Stimulated activated effector memory CD8-positive, alpha-beta T cell treated with anti-CD3 and anti-CD28 coated beads, Interleukin-12 subunit alpha, Interleukin-12 subunit beta, amount 100 ng/mL, for 72 hours (primary cell): ENCODE data around the gene LRMDA.

Experiments used
- ATAC-seq: fragments of 150-1000 bp; cut with Tn5 transposase; 2 replicates; pipeline ENCODE4 v1.10.0; 2021
- DNase-seq, 2 donors: peaks; one replicate each; pipeline ENCODE4 v3.0.0; 2021 to 2022; ENCODE audit warnings: low spot score in 2 of 2
- H3K27ac Mint-ChIP-seq: one replicate; pipeline ENCODE4 v1.8.0; 2022; ENCODE audit warnings: mild to moderate bottlenecking, mixed read lengths
- H3K36me3 Mint-ChIP-seq: one replicate; pipeline ENCODE4 v1.8.0; 2022; ENCODE audit warnings: mild to moderate bottlenecking, mixed read lengths
- H3K4me1 Mint-ChIP-seq: one replicate; pipeline ENCODE4 v1.8.0; 2022; ENCODE audit warnings: mixed read lengths
- H3K4me3 Mint-ChIP-seq: one replicate; pipeline ENCODE4 v1.8.0; 2022; ENCODE audit warnings: mild to moderate bottlenecking, mixed read lengths
- H3K9me3 Mint-ChIP-seq: one replicate; pipeline ENCODE4 v1.8.0; 2022; ENCODE audit warnings: mixed read lengths

Gene LRMDA

GRCh38 chr10:76316234-76316633 lies 884.8 kb downstream of the LRMDA start:
- DNase-seq (no peak), ATAC-seq (no peak)
- no peaks in the 10 kb centered on the region for H3K4me1 Mint-ChIP-seq
- peaks cover 8% of the 10 kb centered on the region for H3K9me3 Mint-ChIP-seq
- no peaks in the 10 kb centered on the region for H3K36me3 Mint-ChIP-seq
- no peak overlapping the region for H3K4me3 Mint-ChIP-seq
- H3K27ac Mint-ChIP-seq: no peak overlapping the region

- Mint-ChIP-seq H3K9me3 (peaks cover 8% of the 10 kb centered on the region), H3K4me1 (no peaks in the 10 kb centered on the region), H3K4me3 (no peak overlapping the region), H3K27ac (no peak overlapping the region), H3K36me3 (no peaks in the 10 kb centered on the region)
- DNase-seq (no peak), ATAC-seq (no peak)
Measured at GRCh38 chr10:76317078-76317477, 885.7 kb downstream of the LRMDA start.

GRCh38 chr10:76318211-76318610 lies 886.8 kb downstream of the LRMDA start:
- Mint-ChIP-seq H3K4me1 (no peaks in the 10 kb centered on the region), H3K9me3 (peaks cover 8% of the 10 kb centered on the region), H3K36me3 (no peaks in the 10 kb centered on the region), H3K27ac (no peak overlapping the region), H3K4me3 (no peak overlapping the region)
- ATAC-seq (no peak), DNase-seq (no peak)

- H3K4me1 Mint-ChIP-seq: no peaks in the 10 kb centered on the region
- H3K9me3 Mint-ChIP-seq: peaks cover 8% of the 10 kb centered on the region
- H3K27ac Mint-ChIP-seq: no peak overlapping the region
- DNase-seq: no peak
- ATAC-seq: no peak
- H3K4me3 Mint-ChIP-seq: no peak overlapping the region
- no peaks in the 10 kb centered on the region for H3K36me3 Mint-ChIP-seq
Measured at GRCh38 chr10:76319661-76320060, 888.2 kb downstream of the LRMDA start.

GRCh38 chr10:76324283-76324682 lies 892.9 kb downstream of the LRMDA start:
- no peak overlapping the region for H3K27ac Mint-ChIP-seq
- no peak overlapping the region for H3K4me3 Mint-ChIP-seq
- no peaks in the 10 kb centered on the region for H3K4me1 Mint-ChIP-seq
- DNase-seq (no peak), ATAC-seq (no peak)
- H3K9me3 Mint-ChIP-seq: no peaks in the 10 kb centered on the region
- H3K36me3 Mint-ChIP-seq: no peaks in the 10 kb centered on the region

- no peaks in the 10 kb centered on the region for H3K4me1 Mint-ChIP-seq
- peaks cover 5% of the 10 kb centered on the region for H3K9me3 Mint-ChIP-seq
- H3K4me3 Mint-ChIP-seq: no peak overlapping the region
- DNase-seq (no peak), ATAC-seq (no peak)
- no peaks in the 10 kb centered on the region for H3K36me3 Mint-ChIP-seq
- H3K27ac Mint-ChIP-seq: no peak overlapping the region
Measured at GRCh38 chr10:76327441-76327840, 896.0 kb downstream of the LRMDA start.

- Mint-ChIP-seq H3K9me3 (peaks cover 5% of the 10 kb centered on the region), H3K27ac (no peak overlapping the region), H3K4me1 (no peaks in the 10 kb centered on the region), H3K36me3 (no peaks in the 10 kb centered on the region), H3K4me3 (no peak overlapping the region)
- no peak for ATAC-seq
- DNase-seq: no peak
Measured at GRCh38 chr10:76328348-76328747, 896.9 kb downstream of the LRMDA start.

- ATAC-seq: no peak
- Mint-ChIP-seq H3K4me3 (no peak overlapping the region), H3K9me3 (peaks cover 5% of the 10 kb centered on the region), H3K4me1 (no peaks in the 10 kb centered on the region), H3K27ac (no peak overlapping the region), H3K36me3 (no peaks in the 10 kb centered on the region)
- DNase-seq: no peak
Measured at GRCh38 chr10:76329891-76330575, 898.6 kb downstream of the LRMDA start.

GRCh38 chr10:76331742-76332141 lies 900.3 kb downstream of the LRMDA start:
- peaks cover 5% of the 10 kb centered on the region for H3K9me3 Mint-ChIP-seq
- ATAC-seq: no peak
- H3K4me1 Mint-ChIP-seq: no peaks in the 10 kb centered on the region
- H3K4me3 Mint-ChIP-seq: no peak overlapping the region
- no peak overlapping the region for H3K27ac Mint-ChIP-seq
- H3K36me3 Mint-ChIP-seq: no peaks in the 10 kb centered on the region
- no peak for DNase-seq

- no peak for DNase-seq
- peaks cover 11% of the 10 kb centered on the region for H3K9me3 Mint-ChIP-seq
- H3K27ac Mint-ChIP-seq: no peak overlapping the region
- no peak for ATAC-seq
- H3K4me3 Mint-ChIP-seq: no peak overlapping the region
- no peaks in the 10 kb centered on the region for H3K4me1 Mint-ChIP-seq
- H3K36me3 Mint-ChIP-seq: no peaks in the 10 kb centered on the region
Measured at GRCh38 chr10:76333326-76333725, 901.9 kb downstream of the LRMDA start.

GRCh38 chr10:76333796-76334195 lies 902.4 kb downstream of the LRMDA start:
- no peaks in the 10 kb centered on the region for H3K36me3 Mint-ChIP-seq
- no peak overlapping the region for H3K27ac Mint-ChIP-seq
- H3K9me3 Mint-ChIP-seq: peaks cover 11% of the 10 kb centered on the region
- ATAC-seq (no peak), DNase-seq (no peak)
- H3K4me1 Mint-ChIP-seq: no peaks in the 10 kb centered on the region
- H3K4me3 Mint-ChIP-seq: no peak overlapping the region

GRCh38 chr10:76334255-76334654 lies 902.8 kb downstream of the LRMDA start:
- H3K36me3 Mint-ChIP-seq: no peaks in the 10 kb centered on the region
- H3K4me1 Mint-ChIP-seq: no peaks in the 10 kb centered on the region
- ATAC-seq: no peak

GRCh38 chr10:76336213-76336963 lies 905.0 kb downstream of the LRMDA start:
- Mint-ChIP-seq H3K27ac (no peak overlapping the region), H3K9me3 (peaks cover 6% of the 10 kb centered on the region), H3K4me1 (no peaks in the 10 kb centered on the region), H3K36me3 (no peaks in the 10 kb centered on the region), H3K4me3 (no peak overlapping the region)
- ATAC-seq (no peak), DNase-seq (no peak)

More at GRCh38 chr10:76334255-76334654, 902.8 kb downstream of the LRMDA start:
- no peak overlapping the region for H3K4me3 Mint-ChIP-seq
- H3K9me3 Mint-ChIP-seq: peaks cover 11% of the 10 kb centered on the region
- no peak for DNase-seq
- no peak overlapping the region for H3K27ac Mint-ChIP-seq

- DNase-seq: no peak
- no peaks in the 10 kb centered on the region for H3K36me3 Mint-ChIP-seq
- H3K9me3 Mint-ChIP-seq: peaks cover 6% of the 10 kb centered on the region
- H3K27ac Mint-ChIP-seq: no peak overlapping the region
- no peak overlapping the region for H3K4me3 Mint-ChIP-seq
- H3K4me1 Mint-ChIP-seq: no peaks in the 10 kb centered on the region
- ATAC-seq: no peak
Measured at GRCh38 chr10:76337641-76338040, 906.2 kb downstream of the LRMDA start.

- Mint-ChIP-seq H3K9me3 (peaks cover 6% of the 10 kb centered on the region), H3K27ac (no peak overlapping the region), H3K4me3 (no peak overlapping the region), H3K4me1 (no peaks in the 10 kb centered on the region), H3K36me3 (no peaks in the 10 kb centered on the region)
- DNase-seq (no peak), ATAC-seq (no peak)
Measured at GRCh38 chr10:76338187-76338586, 906.8 kb downstream of the LRMDA start.

GRCh38 chr10:76341740-76342139 lies 910.3 kb downstream of the LRMDA start:
- ATAC-seq: no peak

More at GRCh38 chr10:76341740-76342139, 910.3 kb downstream of the LRMDA start:
- no peak overlapping the region for H3K27ac Mint-ChIP-seq
- no peak for DNase-seq
- H3K4me1 Mint-ChIP-seq: no peaks in the 10 kb centered on the region
- peaks cover 6% of the 10 kb centered on the region for H3K9me3 Mint-ChIP-seq
- H3K4me3 Mint-ChIP-seq: no peak overlapping the region
- no peaks in the 10 kb centered on the region for H3K36me3 Mint-ChIP-seq
